K562 (cell line): ENCODE measurements around the gene LRRC51. TPM values are rescaled to one million over a fixed set of nuclear protein-coding genes. Genes with fewer than 3 reads are reported as not detected.

Experiments used
- ARID3A ChIP-seq: IDR thresholded peaks from 2 replicates; pipeline ENCODE4 v1.6.1; 2012; ENCODE audit warnings: low read depth, low read length, improper control_type of control experiment, borderline replicate concordance
- CBX8 ChIP-seq: fragments of 200-600 bp; sonication (generic); IDR thresholded peaks from 2 replicates; pipeline ENCODE4 v1.6.1; 2012; ENCODE audit warnings: borderline replicate concordance, mixed run types, low read depth, mild to moderate bottlenecking, moderate library complexity, mixed read lengths, low read length, control low read depth, inconsistent platforms; ENCODE audit not compliant: poor library complexity, severe bottlenecking; ENCODE audit errors: extremely low read depth
- CREB1 ChIP-seq, 2 experiments: sonication (generic) in 1 of 2; formaldehyde crosslinking in 1 of 2; IDR thresholded peaks; 2 replicates each; pipeline versions ENCODE4 v1.6.1 to v1.8.0; 2012 to 2022; ENCODE audit warnings: inconsistent platforms in 1 of 2, mild to moderate bottlenecking in 1 of 2, missing genetic modification reagents in 1 of 2, moderate library complexity in 1 of 2
- DDX20 ChIP-seq: fragments of 450-650 bp; IDR thresholded peaks from 2 replicates; pipeline ENCODE4 v1.6.1; 2016; ENCODE audit warnings: missing genetic modification characterization, low read depth, mild to moderate bottlenecking, missing compliant biosample characterization, moderate library complexity
- HMG20A ChIP-seq: fragments of 450-650 bp; formaldehyde crosslinking; conservative IDR thresholded peaks from 2 replicates; pipeline ENCODE4 v1.4.0; 2020; ENCODE audit warnings: mild to moderate bottlenecking, mixed read lengths
- KLF13 ChIP-seq: fragments of 450-650 bp; IDR thresholded peaks from 2 replicates; pipeline ENCODE4 v1.6.1; 2016; ENCODE audit warnings: missing genetic modification characterization, low read depth, mild to moderate bottlenecking, missing compliant biosample characterization, moderate library complexity, borderline replicate concordance
- LCOR ChIP-seq: sonication (generic); formaldehyde crosslinking; IDR thresholded peaks from 2 replicates; pipeline ENCODE4 v1.8.0; 2022; ENCODE audit warnings: mild to moderate bottlenecking, missing genetic modification reagents
- MBD1 ChIP-seq: fragments of 250-450 bp; sonication (Bioruptor Pico); IDR thresholded peaks from 2 replicates; pipeline ENCODE4 v1.8.0; 2022; ENCODE audit warnings: inconsistent platforms
- NFYB ChIP-seq: IDR thresholded peaks from 2 replicates; pipeline ENCODE4 v1.6.1; 2011; ENCODE audit warnings: mild to moderate bottlenecking, moderate library complexity; ENCODE audit not compliant: insufficient read length; ENCODE audit errors: extremely low read depth
- SRSF7 ChIP-seq: fragments of 200-400 bp; formaldehyde crosslinking; optimal IDR thresholded peaks from 2 replicates; pipeline ENCODE3; 2017; ENCODE audit warnings: mild to moderate bottlenecking, low read depth, low read length
- TFAM ChIP-seq: fragments of 250-450 bp; sonication (Bioruptor Pico); conservative IDR thresholded peaks from 2 replicates; pipeline ENCODE4 v1.5.0; 2021; ENCODE audit warnings: mild to moderate bottlenecking, moderate library complexity
- ZBTB7A ChIP-seq: IDR thresholded peaks from 2 replicates; pipeline ENCODE4 v1.6.1; 2011; ENCODE audit warnings: low read depth, mild to moderate bottlenecking, low read length, moderate library complexity, borderline replicate concordance; ENCODE audit not compliant: control insufficient read depth
- ZNF24 ChIP-seq: fragments of 450-650 bp; IDR thresholded peaks from 2 replicates; pipeline ENCODE4 v1.6.1; 2016
- ZNF655 ChIP-seq: fragments of 250-450 bp; sonication (Bioruptor Pico); IDR thresholded peaks from 2 replicates; pipeline ENCODE4 v1.5.0; 2021
- ZNF699 ChIP-seq: fragments of 250-450 bp; sonication (Bioruptor Pico); IDR thresholded peaks from 2 replicates; pipeline ENCODE4 v1.8.0; 2021; ENCODE audit warnings: mild to moderate bottlenecking, moderate library complexity; ENCODE audit not compliant: insufficient replicate concordance
- ZNF717 ChIP-seq: fragments of 250-450 bp; sonication (Bioruptor Pico); IDR thresholded peaks from 2 replicates; pipeline ENCODE4 v1.5.0; 2021
- polyA plus RNA-seq, 8 experiments: library from polyadenylated mRNA; depleted of rRNA in 4 of 8; stranded (reverse) in 5 of 8; unstranded in 3 of 8; fragments of >200 nt; fragmentation: Nextera tagmentation in 2 of 8; fragmentation: Illumina TruSeq in 1 of 8; extraction: Ambion mirVana in 2 of 8; extraction: Trizol in 1 of 8; gene quantifications; 2 replicates each; pipeline versions ENCODE4 v1.2.1 to v1.2.3, GENCODE V29; 2011 to 2014; ENCODE audit warnings: inconsistent platforms in 1 of 8, missing spikeins in 1 of 8
- total RNA-seq, 7 experiments: library from RNA; depleted of rRNA in 6 of 7; stranded (reverse); fragments of >200 nt in 6 of 7; fragmentation: Illumina TruSeq in 2 of 7; extraction: Trizol in 2 of 7; gene quantifications; 2 replicates each; pipeline versions ENCODE4 v1.2.1 to v1.2.3, GENCODE V29; 2011 to 2021; ENCODE audit warnings: low replicate concordance in 1 of 7
- TF ChIP-seq, protein P1 (sequence below): fragments of 250-450 bp; sonication (Bioruptor Pico); IDR thresholded peaks from 2 replicates; pipeline ENCODE4 v1.4.0; 2020; ENCODE audit warnings: mild to moderate bottlenecking, moderate library complexity
- TF ChIP-seq, protein P2 (sequence below): fragments of 450-650 bp; formaldehyde crosslinking; conservative IDR thresholded peaks from 2 replicates; pipeline ENCODE4 v1.4.0; 2022; ENCODE audit warnings: mild to moderate bottlenecking, missing genetic modification characterization

LRRC51 gene
- total and polyA plus RNA-seq, 9 of the 15 experiments (the other 6 are each of a cell fraction or from before 2014, with no cell fraction given): 4.7 to 10.6 (median 5.6) TPM

DNA sequence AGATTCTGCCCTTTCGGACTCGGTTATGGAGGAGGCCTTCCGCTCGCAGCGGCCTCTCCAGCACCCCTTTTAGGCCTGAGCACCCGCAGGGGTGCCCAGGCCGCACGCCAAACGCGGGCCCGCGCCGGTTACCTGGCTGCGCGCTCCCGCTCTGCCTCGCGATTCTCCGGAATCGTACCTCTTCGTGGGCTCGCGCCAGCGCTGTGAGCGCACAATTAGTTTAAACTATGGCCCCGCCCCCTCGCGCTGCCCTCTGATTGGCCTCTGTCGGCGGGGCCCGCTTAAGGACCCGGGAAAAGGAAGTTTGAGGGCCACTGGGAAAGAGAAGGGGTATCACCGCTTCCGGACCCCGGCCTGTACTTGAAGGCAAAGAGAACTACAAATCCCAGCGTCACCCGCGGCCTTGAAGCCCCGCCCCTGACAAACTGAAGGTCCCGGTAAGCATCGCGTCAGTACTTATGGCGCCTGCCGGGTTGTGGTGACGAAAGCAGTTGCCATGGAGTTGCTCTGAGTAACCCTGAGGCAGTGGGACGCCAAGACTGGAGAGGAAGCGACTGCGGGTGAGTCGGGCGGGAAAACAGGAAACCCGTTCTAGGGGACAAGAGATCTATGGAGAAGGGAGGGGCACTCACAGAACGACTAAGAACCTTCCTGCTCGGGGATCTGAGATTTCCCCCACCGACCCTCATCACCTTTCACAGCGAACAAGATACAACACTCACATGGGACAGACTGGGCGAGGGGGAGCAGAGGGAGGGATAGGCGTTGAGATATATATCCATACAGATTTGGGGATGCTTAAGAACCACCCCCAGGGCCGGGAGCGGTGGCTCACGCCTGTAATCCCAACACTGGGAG, at the start of gene LRRC51, which contains the start of gene NUMA1 (continued):
- TF ChIP-seq MBD1 (CRISPR knock-in tag) (no peak), ARID3A (no peak), CBX8 (no peak), LCOR (peak; percentile 43; the same call in 1 of the 2 replicates), HMG20A (CRISPR knock-in tag) (no peak), ZNF24 (peak; percentile 90), SRSF7 (no peak), CREB1 (IDR thresholded peaks at IDR 0.05) (peak; percentile 96), CREB1 (CRISPR knock-in tag; IDR thresholded peaks at IDR 0.05) (peak; percentile 96), ZNF717 (CRISPR knock-in tag) (no peak), KLF13 (tag) (0 out of 2 replicates have a peak, but pooled peaks have one; percentile 11), NFYB (peak; percentile 59), ZNF699 (CRISPR knock-in tag) (no peak), DDX20 (tag) (no peak), TFAM (no peak), ZBTB7A (peak; percentile 88), ZNF655 (CRISPR knock-in tag) (no peak)
- TF ChIP-seq, protein P1, sequence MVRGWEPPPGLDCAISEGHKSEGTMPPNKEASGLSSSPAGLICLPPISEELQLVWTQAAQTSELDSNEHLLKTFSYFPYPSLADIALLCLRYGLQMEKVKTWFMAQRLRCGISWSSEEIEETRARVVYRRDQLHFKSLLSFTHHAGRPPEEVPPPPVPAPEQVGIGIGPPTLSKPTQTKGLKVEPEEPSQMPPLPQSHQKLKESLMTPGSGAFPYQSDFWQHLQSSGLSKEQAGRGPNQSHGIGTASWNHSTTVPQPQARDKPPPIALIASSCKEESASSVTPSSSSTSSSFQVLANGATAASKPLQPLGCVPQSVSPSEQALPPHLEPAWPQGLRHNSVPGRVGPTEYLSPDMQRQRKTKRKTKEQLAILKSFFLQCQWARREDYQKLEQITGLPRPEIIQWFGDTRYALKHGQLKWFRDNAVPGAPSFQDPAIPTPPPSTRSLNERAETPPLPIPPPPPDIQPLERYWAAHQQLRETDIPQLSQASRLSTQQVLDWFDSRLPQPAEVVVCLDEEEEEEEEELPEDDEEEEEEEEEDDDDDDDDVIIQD (CRISPR knock-in tag): no peak
- TF ChIP-seq, protein P2, sequence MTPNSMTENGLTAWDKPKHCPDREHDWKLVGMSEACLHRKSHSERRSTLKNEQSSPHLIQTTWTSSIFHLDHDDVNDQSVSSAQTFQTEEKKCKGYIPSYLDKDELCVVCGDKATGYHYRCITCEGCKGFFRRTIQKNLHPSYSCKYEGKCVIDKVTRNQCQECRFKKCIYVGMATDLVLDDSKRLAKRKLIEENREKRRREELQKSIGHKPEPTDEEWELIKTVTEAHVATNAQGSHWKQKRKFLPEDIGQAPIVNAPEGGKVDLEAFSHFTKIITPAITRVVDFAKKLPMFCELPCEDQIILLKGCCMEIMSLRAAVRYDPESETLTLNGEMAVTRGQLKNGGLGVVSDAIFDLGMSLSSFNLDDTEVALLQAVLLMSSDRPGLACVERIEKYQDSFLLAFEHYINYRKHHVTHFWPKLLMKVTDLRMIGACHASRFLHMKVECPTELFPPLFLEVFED (CRISPR knock-in tag): 0 out of 2 replicates have a peak, but pooled peaks have one; percentile 37
